ENCODE measurements around the gene NISCH.

DNA sequence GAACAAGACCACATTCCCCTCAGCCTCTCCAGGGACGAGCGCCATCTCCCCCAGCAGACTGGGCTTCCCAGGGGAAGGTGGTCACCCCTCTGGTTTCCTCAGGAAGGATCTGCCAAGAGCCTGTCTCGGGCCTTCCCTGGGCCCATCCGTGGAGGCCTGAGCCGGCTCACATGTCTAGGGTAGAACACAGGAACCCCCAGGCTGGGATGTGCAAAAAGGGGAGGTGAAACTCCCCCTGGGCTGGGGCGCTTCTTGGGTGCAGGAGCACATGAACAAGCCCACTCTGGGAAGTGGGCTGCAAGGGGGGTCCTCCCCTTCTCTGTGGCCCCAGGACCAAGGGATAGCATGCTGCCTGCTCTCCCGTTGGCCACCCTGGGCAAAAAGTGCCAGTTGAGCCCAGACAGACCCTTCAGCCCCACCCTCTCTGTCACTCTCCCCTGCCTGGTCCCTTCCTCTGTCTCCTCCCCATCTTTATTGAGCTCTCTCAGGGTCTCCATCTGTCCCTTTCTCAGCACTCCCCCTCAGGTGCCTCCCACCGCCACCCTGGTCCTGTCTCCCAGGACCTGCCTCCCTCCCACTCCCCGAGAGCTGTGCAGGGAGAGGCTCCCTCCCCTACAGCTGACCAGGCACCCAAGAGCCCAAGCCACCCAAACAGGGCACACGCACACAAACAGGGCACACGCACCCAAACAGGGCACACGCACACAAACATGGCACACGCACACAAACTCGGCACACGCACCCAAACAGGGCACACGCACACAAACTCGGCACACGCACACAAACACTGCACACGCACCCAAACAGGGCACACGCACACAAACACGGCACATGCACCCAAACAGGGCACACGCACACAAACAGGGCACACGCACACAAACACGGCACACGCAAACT, 11.4 kb upstream of the NISCH start:
- TF ChIP-seq CTCF (IDR thresholded peaks at IDR 0.05) (no peak), ZNF423 (CRISPR knock-in tag; IDR thresholded peaks at IDR 0.05) (no peak)
